NK-92 treated with Interleukin-12 subunit alpha and Interleukin-12 subunit beta, amount 100 ng/mL, for 24 hours (cell line): Measurements from ENCODE around the gene FAM169A.
"Not testable (repeated sequence)": the region's sequence is repeated elsewhere in the genome, so short reads cannot be mapped to it uniquely, and the experiment has no call there.

Experiments used
- DNase-seq: peaks from one replicate; lab custom pipeline; 2025; lab: John Stamatoyannopoulos, UW

FAM169A gene, protein sequence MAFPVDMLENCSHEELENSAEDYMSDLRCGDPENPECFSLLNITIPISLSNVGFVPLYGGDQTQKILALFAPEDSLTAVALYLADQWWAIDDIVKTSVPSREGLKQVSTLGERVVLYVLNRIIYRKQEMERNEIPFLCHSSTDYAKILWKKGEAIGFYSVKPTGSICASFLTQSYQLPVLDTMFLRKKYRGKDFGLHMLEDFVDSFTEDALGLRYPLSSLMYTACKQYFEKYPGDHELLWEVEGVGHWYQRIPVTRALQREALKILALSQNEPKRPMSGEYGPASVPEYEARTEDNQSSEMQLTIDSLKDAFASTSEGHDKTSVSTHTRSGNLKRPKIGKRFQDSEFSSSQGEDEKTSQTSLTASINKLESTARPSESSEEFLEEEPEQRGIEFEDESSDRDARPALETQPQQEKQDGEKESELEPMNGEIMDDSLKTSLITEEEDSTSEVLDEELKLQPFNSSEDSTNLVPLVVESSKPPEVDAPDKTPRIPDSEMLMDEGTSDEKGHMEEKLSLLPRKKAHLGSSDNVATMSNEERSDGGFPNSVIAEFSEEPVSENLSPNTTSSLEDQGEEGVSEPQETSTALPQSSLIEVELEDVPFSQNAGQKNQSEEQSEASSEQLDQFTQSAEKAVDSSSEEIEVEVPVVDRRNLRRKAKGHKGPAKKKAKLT

GRCh38 chr5:74865804-74866595 lies at the start of gene FAM169A:
FAM169A (minus strand) TSS chr5:74866387; CDS start chr5:74841676, 24,711 bp downstream.
- DNase-seq, result peak; percentile 9

GRCh38 chr5:74915488-74915887 lies 49.3 kb upstream of the FAM169A start:
- no peak for DNase-seq

DNA sequence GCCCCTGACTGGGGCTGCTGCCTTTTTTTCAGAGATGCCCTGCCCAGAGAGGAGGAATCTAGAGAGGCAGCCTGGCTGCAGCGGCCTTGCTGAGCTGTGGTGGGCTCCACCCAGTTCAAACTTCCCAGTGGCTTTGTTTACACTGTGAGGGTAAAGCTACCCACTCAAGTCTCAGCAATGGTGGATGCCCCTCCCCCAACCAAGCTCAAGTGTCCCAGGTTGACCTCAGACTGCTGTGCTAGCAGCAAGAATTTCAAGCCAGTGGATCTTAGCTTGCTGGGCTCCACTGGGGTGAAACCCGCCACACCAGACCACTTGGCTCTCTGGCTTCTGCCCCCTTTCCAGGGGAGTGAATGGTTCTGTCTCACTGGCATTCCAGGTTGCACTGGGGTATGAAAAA lies 45.2 kb upstream of the FAM169A start:
- not testable (repeated sequence) for DNase-seq

DNA sequence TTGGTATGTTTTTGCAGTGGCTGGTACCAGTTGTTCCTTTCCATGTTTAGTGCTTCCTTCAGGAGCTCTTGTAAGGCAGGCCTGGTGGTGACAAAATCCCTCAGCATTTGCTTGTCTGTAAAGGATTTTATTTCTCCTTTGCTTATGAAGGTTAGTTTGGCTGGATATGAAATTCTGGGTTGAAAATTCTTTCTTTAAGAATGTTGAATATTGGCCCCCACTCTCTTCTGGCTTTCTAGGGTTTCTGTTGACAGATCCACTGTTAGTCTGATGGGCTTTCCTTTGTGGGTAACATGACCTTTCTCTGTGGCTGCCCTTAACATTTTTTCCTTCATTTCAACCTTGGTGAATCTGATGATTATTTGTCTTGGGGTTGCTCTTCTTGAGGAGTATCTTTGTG lies 43.7 kb upstream of the FAM169A start:
- not testable (repeated sequence) for DNase-seq

- not testable (repeated sequence) for DNase-seq
Observed at GRCh38 chr5:74908237-74908636, 42.0 kb upstream of the FAM169A start.

DNA sequence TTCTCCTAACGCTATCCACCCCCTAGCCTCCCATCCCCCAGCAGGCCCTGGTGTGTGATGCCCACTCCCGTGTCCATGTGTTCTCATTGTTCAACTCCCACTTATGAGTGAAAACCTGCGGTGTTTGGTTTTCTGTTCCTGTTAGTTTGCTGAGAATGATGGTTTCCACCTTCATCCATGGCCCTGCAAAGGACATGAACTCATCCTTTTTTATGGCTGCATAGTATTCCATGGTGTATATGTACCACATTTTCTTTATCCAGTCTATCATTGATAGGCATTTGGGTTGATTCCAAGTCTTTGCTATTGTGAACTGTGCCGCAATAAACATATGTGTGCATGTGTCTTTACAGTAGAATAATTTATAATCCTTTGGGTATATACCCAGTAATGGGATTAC lies 38.5 kb upstream of the FAM169A start:
- not testable (repeated sequence) for DNase-seq

DNA sequence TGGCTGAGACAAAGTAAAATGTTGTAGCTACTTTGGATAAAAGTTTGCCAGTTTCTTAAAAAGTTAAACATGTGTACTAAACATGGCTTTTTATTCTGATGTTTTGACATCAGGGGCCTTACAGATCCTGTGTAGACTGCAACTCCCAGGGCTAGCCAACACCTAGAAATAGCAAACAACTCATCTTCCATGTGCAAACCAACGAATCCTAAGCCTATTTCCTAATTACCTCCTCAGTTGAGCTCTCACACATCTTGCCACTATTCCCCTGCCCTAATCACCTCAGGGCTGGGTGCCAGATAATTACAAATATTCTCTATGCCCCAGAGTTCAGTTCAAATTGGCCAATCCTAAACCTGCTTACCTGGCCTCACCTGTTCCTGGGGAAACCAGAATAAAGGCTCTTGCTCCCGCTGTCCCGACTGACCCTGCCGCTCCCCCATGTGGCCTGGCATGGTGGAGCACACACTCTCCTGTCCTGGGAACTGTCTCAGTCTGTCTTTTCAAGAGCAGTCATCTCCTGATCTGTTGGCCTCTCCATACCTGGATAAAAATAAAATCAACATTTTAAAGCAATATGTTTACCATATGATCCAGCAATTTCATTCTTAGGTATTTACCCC lies 37.1 kb upstream of the FAM169A start:
- no peak for DNase-seq

- no peak for DNase-seq
Observed at GRCh38 chr5:74897049-74897448, 30.9 kb upstream of the FAM169A start.

GRCh38 chr5:74895906-74896305 lies 29.7 kb upstream of the FAM169A start:
- DNase-seq, result no peak

GRCh38 chr5:74894351-74894750 lies 28.2 kb upstream of the FAM169A start:
- DNase-seq, result no peak

GRCh38 chr5:74892921-74893320 lies 26.7 kb upstream of the FAM169A start:
- DNase-seq, result no peak

DNA sequence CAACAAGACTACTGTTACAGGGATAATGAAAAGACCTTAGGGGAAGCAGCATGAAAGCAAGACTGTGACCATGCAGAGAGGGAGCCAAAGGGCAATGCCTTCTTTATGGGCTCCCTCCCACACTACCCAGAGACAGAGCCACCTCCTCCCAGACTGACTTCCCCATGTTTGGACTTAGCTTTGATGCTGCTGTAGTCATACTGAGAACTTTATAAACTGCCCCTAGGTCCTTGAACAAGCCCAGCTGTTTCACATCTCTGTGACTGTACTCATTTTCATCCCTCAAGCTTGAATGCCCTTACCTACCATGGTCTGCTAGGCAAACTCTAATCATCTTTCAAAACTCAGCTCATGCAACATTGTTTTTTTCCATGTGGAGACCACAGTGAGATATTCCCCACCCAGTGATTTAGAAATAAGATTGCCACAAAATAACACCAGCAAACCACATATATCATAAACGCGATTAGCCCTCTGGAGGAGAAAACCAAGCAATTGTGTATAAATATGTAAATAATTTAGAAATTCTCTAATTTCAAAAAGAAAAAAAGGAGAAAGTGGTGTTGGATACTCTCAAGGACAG lies 23.4 kb upstream of the FAM169A start:
- DNase-seq, result no peak

GRCh38 chr5:74888117-74888516 lies 21.9 kb upstream of the FAM169A start:
- DNase-seq, result no peak

- no peak for DNase-seq
Observed at GRCh38 chr5:74885170-74885569, 19.0 kb upstream of the FAM169A start.

- not testable (repeated sequence) for DNase-seq
Observed at GRCh38 chr5:74882379-74883134, 16.4 kb upstream of the FAM169A start.

GRCh38 chr5:74877624-74878304 lies 11.6 kb upstream of the FAM169A start:
- DNase-seq, result no peak

- DNase-seq, result no peak
Observed at GRCh38 chr5:74875994-74876791, 10.0 kb upstream of the FAM169A start.

- no peak for DNase-seq
Observed at GRCh38 chr5:74873525-74874249, 7.5 kb upstream of the FAM169A start.
